Panc1 (cell line): ENCODE measurements around the gene FAM227A. TPM values are rescaled to one million over a fixed set of nuclear protein-coding genes. Genes with fewer than 3 reads are reported as not detected.

Experiments
- ATAC-seq: fragments of 200-7000 bp; cut with Tn5 transposase; 2 replicates; pipeline ENCODE4 v1.9.1; 2020; ENCODE audit warnings: mild to moderate bottlenecking, moderate library complexity
- BruUV-seq: library from RNA; stranded (reverse); fragments of 400-500 nt; replicated peaks from 2 replicates; lab custom pipeline; 2021; lab: Mats Ljungman, UMichigan
- CTCF ChIA-PET: fragments of 300-600 bp; sonication (Branson Sonifier 250); formaldehyde crosslinking; loops from one replicate; lab custom pipeline; 2022; ENCODE audit warnings: antibody characterized with exemption; lab: Charles Lee
- POLR2A ChIA-PET: fragments of 300-600 bp; sonication (Branson Sonifier 250); formaldehyde crosslinking; loops from one replicate; lab custom pipeline; 2022; ENCODE audit warnings: antibody characterized with exemption; lab: Charles Lee
- DNase-seq: peaks from one replicate; pipeline ENCODE4 v3.0.0-alpha.2; 2010; ENCODE audit warnings: low read depth, low spot score
- H3K27ac ChIP-seq: 2 replicates; pipeline ENCODE4 v1.5.1; 2011; ENCODE audit warnings: mild to moderate bottlenecking, low read length, inconsistent platforms
- H3K27me3 ChIP-seq: fragments of 200-500 bp; sonication (Bioruptor generic); 2 replicates; pipeline ENCODE4 v1.6.0; 2014; ENCODE audit warnings: low read length, inconsistent platforms; ENCODE audit not compliant: control insufficient read depth, insufficient read depth
- H3K36me3 ChIP-seq: fragments of 200-500 bp; sonication (Bioruptor generic); 2 replicates; pipeline ENCODE4 v1.5.1; 2014; ENCODE audit warnings: inconsistent platforms, mild to moderate bottlenecking, low read length, moderate library complexity; ENCODE audit not compliant: control insufficient read depth, insufficient read depth
- H3K4me1 ChIP-seq: 2 replicates; pipeline ENCODE4 v1.5.1; 2011; ENCODE audit warnings: inconsistent platforms, mild to moderate bottlenecking, low read length, moderate library complexity; ENCODE audit not compliant: control insufficient read depth, insufficient read depth
- H3K4me3 ChIP-seq, 2 experiments: 2 replicates each; pipeline ENCODE4 v1.5.1; 2011 to 2012; ENCODE audit warnings: low read depth in 2 of 2, low read length in 2 of 2, mild to moderate bottlenecking in 2 of 2, inconsistent platforms in 1 of 2, moderate library complexity in 1 of 2
- H3K9me3 ChIP-seq: fragments of 200-500 bp; sonication (Bioruptor generic); 2 replicates; pipeline ENCODE4 v1.5.1; 2014; ENCODE audit warnings: low read depth, mild to moderate bottlenecking, inconsistent platforms, low read length, moderate library complexity; ENCODE audit not compliant: control insufficient read depth, insufficient read depth
- POLR2AphosphoS5 ChIP-seq: IDR thresholded peaks from 2 replicates; pipeline ENCODE4 v1.6.1; 2012; ENCODE audit warnings: mild to moderate bottlenecking, low read depth, low read length, moderate library complexity
- SIN3A ChIP-seq: IDR thresholded peaks from 2 replicates; pipeline ENCODE4 v1.6.1; 2012; ENCODE audit warnings: low read depth, mild to moderate bottlenecking, low read length, moderate library complexity, borderline replicate concordance; ENCODE audit not compliant: insufficient read depth
- TCF7L2 ChIP-seq: IDR thresholded peaks from 2 replicates; pipeline ENCODE4 v1.6.1; 2011; ENCODE audit warnings: mild to moderate bottlenecking, low read depth, low read length, inconsistent platforms
- in situ Hi-C: cut with HindIII; loops from 2 replicates; pipeline ENCODE4 v1.10.0; 2016; ENCODE audit warnings: low sequenced_read_pairs, low pct_unique_long_range_greater_than_20kb
- intact Hi-C: fragments of 100-400 bp; cut with micrococcal nuclease; formaldehyde crosslinking; loops from one replicate; pipeline ENCODE4 v1.10.0; 2022; ENCODE audit not compliant: unreplicated experiment
- total RNA-seq: library from RNA; stranded (reverse); gene quantifications from one replicate; pipeline ENCODE4 v1.2.1, GENCODE V29; 2021; ENCODE audit not compliant: unreplicated experiment
- TF ChIP-seq, protein P1 (sequence below): fragments of 450-650 bp; IDR thresholded peaks from 2 replicates; pipeline ENCODE4 v1.5.1; 2017; ENCODE audit warnings: mild to moderate bottlenecking
- TF ChIP-seq, protein P2 (sequence below), 2 experiments: IDR thresholded peaks; 2 replicates each; pipeline ENCODE4 v1.6.1; 2011 to 2012; ENCODE audit warnings: low read depth in 2 of 2, control low read depth in 1 of 2, low read length in 1 of 2, mild to moderate bottlenecking in 1 of 2, moderate library complexity in 1 of 2; ENCODE audit not compliant: insufficient read depth in 1 of 2

FAM227A gene
- total RNA-seq, 1 experiment from 2014 or later = 2.4 TPM

- in situ Hi-C loops (no loop called here), intact Hi-C loops (no loop called here)
- H3K27ac ChIP-seq = no peak overlapping the region
- TF ChIP-seq TCF7L2 (no peak), SIN3A (no peak), POLR2AphosphoS5 (no peak)
- TF ChIP-seq, protein P1, sequence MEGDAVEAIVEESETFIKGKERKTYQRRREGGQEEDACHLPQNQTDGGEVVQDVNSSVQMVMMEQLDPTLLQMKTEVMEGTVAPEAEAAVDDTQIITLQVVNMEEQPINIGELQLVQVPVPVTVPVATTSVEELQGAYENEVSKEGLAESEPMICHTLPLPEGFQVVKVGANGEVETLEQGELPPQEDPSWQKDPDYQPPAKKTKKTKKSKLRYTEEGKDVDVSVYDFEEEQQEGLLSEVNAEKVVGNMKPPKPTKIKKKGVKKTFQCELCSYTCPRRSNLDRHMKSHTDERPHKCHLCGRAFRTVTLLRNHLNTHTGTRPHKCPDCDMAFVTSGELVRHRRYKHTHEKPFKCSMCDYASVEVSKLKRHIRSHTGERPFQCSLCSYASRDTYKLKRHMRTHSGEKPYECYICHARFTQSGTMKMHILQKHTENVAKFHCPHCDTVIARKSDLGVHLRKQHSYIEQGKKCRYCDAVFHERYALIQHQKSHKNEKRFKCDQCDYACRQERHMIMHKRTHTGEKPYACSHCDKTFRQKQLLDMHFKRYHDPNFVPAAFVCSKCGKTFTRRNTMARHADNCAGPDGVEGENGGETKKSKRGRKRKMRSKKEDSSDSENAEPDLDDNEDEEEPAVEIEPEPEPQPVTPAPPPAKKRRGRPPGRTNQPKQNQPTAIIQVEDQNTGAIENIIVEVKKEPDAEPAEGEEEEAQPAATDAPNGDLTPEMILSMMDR = no peak
- TF ChIP-seq, protein P2, sequence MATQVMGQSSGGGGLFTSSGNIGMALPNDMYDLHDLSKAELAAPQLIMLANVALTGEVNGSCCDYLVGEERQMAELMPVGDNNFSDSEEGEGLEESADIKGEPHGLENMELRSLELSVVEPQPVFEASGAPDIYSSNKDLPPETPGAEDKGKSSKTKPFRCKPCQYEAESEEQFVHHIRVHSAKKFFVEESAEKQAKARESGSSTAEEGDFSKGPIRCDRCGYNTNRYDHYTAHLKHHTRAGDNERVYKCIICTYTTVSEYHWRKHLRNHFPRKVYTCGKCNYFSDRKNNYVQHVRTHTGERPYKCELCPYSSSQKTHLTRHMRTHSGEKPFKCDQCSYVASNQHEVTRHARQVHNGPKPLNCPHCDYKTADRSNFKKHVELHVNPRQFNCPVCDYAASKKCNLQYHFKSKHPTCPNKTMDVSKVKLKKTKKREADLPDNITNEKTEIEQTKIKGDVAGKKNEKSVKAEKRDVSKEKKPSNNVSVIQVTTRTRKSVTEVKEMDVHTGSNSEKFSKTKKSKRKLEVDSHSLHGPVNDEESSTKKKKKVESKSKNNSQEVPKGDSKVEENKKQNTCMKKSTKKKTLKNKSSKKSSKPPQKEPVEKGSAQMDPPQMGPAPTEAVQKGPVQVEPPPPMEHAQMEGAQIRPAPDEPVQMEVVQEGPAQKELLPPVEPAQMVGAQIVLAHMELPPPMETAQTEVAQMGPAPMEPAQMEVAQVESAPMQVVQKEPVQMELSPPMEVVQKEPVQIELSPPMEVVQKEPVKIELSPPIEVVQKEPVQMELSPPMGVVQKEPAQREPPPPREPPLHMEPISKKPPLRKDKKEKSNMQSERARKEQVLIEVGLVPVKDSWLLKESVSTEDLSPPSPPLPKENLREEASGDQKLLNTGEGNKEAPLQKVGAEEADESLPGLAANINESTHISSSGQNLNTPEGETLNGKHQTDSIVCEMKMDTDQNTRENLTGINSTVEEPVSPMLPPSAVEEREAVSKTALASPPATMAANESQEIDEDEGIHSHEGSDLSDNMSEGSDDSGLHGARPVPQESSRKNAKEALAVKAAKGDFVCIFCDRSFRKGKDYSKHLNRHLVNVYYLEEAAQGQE (IDR thresholded peaks at IDR 0.05; ENCODE audit: insufficient read depth in 1 of 2, low read depth in 2 of 2, low read length in 1 of 2) = no peak
- H3K4me1 ChIP-seq = no peaks in the 10 kb centered on the region
- H3K27me3 ChIP-seq = no peaks in the 10 kb centered on the region
- ChIA-PET POLR2A (no interaction called here), CTCF (no interaction called here)
- no peak overlapping the region for H3K4me3 ChIP-seq
- BruUV-seq = no TSS peak
- DNase-seq (no peak), ATAC-seq (no peak)
- no peaks in the 10 kb centered on the region for H3K36me3 ChIP-seq
- no peaks in the 10 kb centered on the region for H3K9me3 ChIP-seq
These were observed 27.7 kb downstream of the FAM227A start for GRCh38 chr22:38628444-38628843.

DNA sequence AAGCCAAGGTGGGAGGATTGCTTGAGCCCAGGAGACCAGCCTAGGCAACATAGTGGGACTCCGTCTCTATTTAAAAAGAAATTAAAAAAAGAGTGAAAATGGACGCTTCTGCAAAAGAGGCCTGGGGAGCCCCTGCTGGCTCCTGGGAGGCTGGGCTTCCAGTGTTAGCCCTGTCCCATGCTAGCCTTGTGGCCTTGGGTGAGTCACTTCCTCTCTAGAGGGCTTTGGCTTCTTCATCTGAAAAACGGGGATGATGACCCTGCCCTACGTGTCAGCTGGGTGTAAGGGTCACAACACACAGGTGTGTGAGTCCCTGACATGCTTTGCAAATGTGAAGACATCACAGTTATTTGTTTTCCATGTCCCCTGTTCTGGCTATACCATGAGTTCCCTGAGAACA, 32.8 kb downstream of the FAM227A start:
- ATAC-seq = no peak
- no TSS peak for BruUV-seq
- Histone ChIP-seq H3K4me1 (no peaks in the 10 kb centered on the region), H3K27me3 (no peaks in the 10 kb centered on the region), H3K36me3 (no peaks in the 10 kb centered on the region), H3K27ac (no peak overlapping the region), H3K9me3 (no peaks in the 10 kb centered on the region), H3K4me3 (no peak overlapping the region)
- intact Hi-C loops (no loop called here), in situ Hi-C loops (no loop called here)
- DNase-seq = no peak
- ChIA-PET CTCF (no interaction called here), POLR2A (no interaction called here)
- TF ChIP-seq, protein P2 (IDR thresholded peaks at IDR 0.05; ENCODE audit: insufficient read depth in 1 of 2, low read depth in 2 of 2, low read length in 1 of 2) = no peak
- TF ChIP-seq, protein P1 = no peak
- TF ChIP-seq POLR2AphosphoS5 = no peak
- TF ChIP-seq TCF7L2 = no peak
- TF ChIP-seq SIN3A = no peak
